Limb (tissue), 2 donors: ENCODE results near the gene UCP2.

Experiments used
- DNase-seq, 2 donors: peaks; one replicate each; pipeline ENCODE4 v3.0.0-alpha.2; 2016; ENCODE audit errors: extremely low spot score in 2 of 2

Gene UCP2

GRCh38 chr11:73972620-73973449, 9.8 kb downstream of the UCP2 start:
- DNase-seq = no peak

- no peak for DNase-seq
Measured at GRCh38 chr11:73972187-73972586, 10.5 kb downstream of the UCP2 start.

GRCh38 chr11:73971175-73971719, 11.4 kb downstream of the UCP2 start:
- no peak for DNase-seq

- no peak for DNase-seq
Measured at GRCh38 chr11:73969991-73970800, 12.4 kb downstream of the UCP2 start.

GRCh38 chr11:73969091-73969490, 13.6 kb downstream of the UCP2 start:
- no peak for DNase-seq

- DNase-seq = no peak
Measured at GRCh38 chr11:73968356-73968966, 14.2 kb downstream of the UCP2 start.

GRCh38 chr11:73965764-73966121, 16.9 kb downstream of the UCP2 start:
- DNase-seq = no peak

GRCh38 chr11:73965076-73965763, 17.4 kb downstream of the UCP2 start:
- no peak for DNase-seq

- no peak for DNase-seq
Measured at GRCh38 chr11:73963861-73964260, 18.8 kb downstream of the UCP2 start.

- no peak for DNase-seq
Measured at GRCh38 chr11:73962101-73962705, 20.4 kb downstream of the UCP2 start.

- no peak for DNase-seq
Measured at GRCh38 chr11:73961321-73961720, 21.3 kb downstream of the UCP2 start.

GRCh38 chr11:73958521-73959141, 24.0 kb downstream of the UCP2 start:
- DNase-seq = no peak

- DNase-seq = no peak
Measured at GRCh38 chr11:73957654-73958361, 24.8 kb downstream of the UCP2 start.

GRCh38 chr11:73956876-73957653, 25.6 kb downstream of the UCP2 start:
- DNase-seq = no peak

- DNase-seq = no peak
Measured at GRCh38 chr11:73951797-73952196, 30.8 kb downstream of the UCP2 start.

- peak in 1 of 2 donors; percentile 60 for DNase-seq
Measured at GRCh38 chr11:73950869-73951710, 31.6 kb downstream of the UCP2 start, which contains the start of gene DNAJB13. TSS of gene DNAJB13 (plus strand) at chr11:73951026. CDS start at chr11:73951070, 44 bp downstream.

GRCh38 chr11:73949912-73950311, 32.7 kb downstream of the UCP2 start:
- DNase-seq = no peak

- no peak for DNase-seq
Measured at GRCh38 chr11:73949246-73949645, 33.4 kb downstream of the UCP2 start.
